ENCODE data around the gene KLK15.

- TF ChIP-seq EP300 (conservative IDR thresholded peaks at IDR 0.05; ENCODE audit: poor library complexity, severe bottlenecking) (no peak), CTCF (IDR thresholded peaks at IDR 0.05; ENCODE audit: poor library complexity, severe bottlenecking) (no peak), EZH2 (IDR thresholded peaks at IDR 0.05; ENCODE audit: borderline replicate concordance, insufficient read depth, low read length, poor library complexity, severe bottlenecking) (no peak), POLR2AphosphoS5 (IDR thresholded peaks at IDR 0.05) (no peak), TAF1 (IDR thresholded peaks at IDR 0.05; ENCODE audit: low read depth) (no peak)
- TF ChIP-seq, protein P1, sequence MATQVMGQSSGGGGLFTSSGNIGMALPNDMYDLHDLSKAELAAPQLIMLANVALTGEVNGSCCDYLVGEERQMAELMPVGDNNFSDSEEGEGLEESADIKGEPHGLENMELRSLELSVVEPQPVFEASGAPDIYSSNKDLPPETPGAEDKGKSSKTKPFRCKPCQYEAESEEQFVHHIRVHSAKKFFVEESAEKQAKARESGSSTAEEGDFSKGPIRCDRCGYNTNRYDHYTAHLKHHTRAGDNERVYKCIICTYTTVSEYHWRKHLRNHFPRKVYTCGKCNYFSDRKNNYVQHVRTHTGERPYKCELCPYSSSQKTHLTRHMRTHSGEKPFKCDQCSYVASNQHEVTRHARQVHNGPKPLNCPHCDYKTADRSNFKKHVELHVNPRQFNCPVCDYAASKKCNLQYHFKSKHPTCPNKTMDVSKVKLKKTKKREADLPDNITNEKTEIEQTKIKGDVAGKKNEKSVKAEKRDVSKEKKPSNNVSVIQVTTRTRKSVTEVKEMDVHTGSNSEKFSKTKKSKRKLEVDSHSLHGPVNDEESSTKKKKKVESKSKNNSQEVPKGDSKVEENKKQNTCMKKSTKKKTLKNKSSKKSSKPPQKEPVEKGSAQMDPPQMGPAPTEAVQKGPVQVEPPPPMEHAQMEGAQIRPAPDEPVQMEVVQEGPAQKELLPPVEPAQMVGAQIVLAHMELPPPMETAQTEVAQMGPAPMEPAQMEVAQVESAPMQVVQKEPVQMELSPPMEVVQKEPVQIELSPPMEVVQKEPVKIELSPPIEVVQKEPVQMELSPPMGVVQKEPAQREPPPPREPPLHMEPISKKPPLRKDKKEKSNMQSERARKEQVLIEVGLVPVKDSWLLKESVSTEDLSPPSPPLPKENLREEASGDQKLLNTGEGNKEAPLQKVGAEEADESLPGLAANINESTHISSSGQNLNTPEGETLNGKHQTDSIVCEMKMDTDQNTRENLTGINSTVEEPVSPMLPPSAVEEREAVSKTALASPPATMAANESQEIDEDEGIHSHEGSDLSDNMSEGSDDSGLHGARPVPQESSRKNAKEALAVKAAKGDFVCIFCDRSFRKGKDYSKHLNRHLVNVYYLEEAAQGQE (IDR thresholded peaks at IDR 0.05; ENCODE audit: borderline replicate concordance) = no peak
Observed at GRCh38 chr19:50861496-50862286, 28.3 kb upstream of the KLK15 start.

Measured in neural cell (in vitro differentiated cells).